GM12891 (cell line): ENCODE results near the gene NDC80.
A peak's percentile ranks its signal among the peaks of the same experiment; 100 is the strongest.

Experiments
- DNase-seq: peaks from one replicate; pipeline ENCODE4 v3.0.0; 2011; ENCODE audit warnings: low spot score; ENCODE audit not compliant: insufficient read length
- FAIRE-seq: peaks from 2 replicates; lab custom pipeline; 2011; peaks lifted over from hg19 to GRCh38; lab: Jason Lieb, UNC
- PAX5 ChIP-seq: IDR thresholded peaks from 2 replicates; pipeline ENCODE4 v1.6.1; 2011; ENCODE audit warnings: low read length, moderate library complexity, mild to moderate bottlenecking; ENCODE audit not compliant: insufficient read depth, severe bottlenecking
- POLR2A ChIP-seq: IDR thresholded peaks from 2 replicates; pipeline ENCODE4 v1.6.1; 2011; ENCODE audit warnings: low read depth, low read length, control low read depth
- POLR2AphosphoS5 ChIP-seq: IDR thresholded peaks from 2 replicates; pipeline ENCODE4 v1.6.1; 2011; ENCODE audit warnings: low read depth, low read length, control low read depth
- POU2F2 ChIP-seq: IDR thresholded peaks from 2 replicates; pipeline ENCODE4 v1.6.1; 2011; ENCODE audit warnings: low read depth, mild to moderate bottlenecking, control low read depth, low read length, moderate library complexity
- SPI1 ChIP-seq: IDR thresholded peaks from 2 replicates; pipeline ENCODE4 v1.6.1; 2011; ENCODE audit warnings: low read depth, low read length, control low read depth
- TAF1 ChIP-seq: IDR thresholded peaks from 2 replicates; pipeline ENCODE4 v1.6.1; 2011; ENCODE audit warnings: low read depth, low read length, control low read depth

Gene NDC80

DNA sequence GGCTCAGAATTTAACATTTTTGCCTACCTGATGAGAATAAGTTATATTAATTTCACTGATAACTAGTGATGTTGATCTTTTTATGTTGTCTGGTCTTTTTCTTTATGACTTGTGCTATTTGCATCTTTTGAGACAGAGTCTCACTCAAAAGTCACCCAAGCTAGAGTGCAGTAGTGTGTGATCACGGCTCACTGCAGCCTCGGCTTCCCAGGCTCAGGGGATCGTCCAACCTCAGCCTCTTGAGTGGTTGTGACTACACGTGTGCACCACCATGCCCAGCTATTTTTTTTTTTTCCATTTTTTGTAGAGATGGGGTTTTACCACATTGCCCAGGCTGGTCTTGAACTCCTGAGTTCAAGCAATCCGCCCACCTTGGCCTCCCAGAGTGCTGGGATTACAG lies 91.6 kb downstream of the NDC80 start:
- FAIRE-seq (peak; percentile 84), DNase-seq (no peak)
- no peak for TF ChIP-seq POLR2AphosphoS5
- TF ChIP-seq TAF1, result no peak
- no peak for TF ChIP-seq POU2F2
- no peak for TF ChIP-seq POLR2A
- TF ChIP-seq PAX5, result no peak
- no peak for TF ChIP-seq SPI1
